ENCODE measurements around the gene SIAE.

Gene SIAE

GRCh38 chr11:124643042-124643604 is 30.4 kb downstream of the SIAE start:
- Histone ChIP-seq H3F3A (ENCODE audit: control insufficient read depth, insufficient read depth) (no peaks in the 10 kb centered on the region), H3K4me3 (ENCODE audit: low read length) (no peak overlapping the region), H3K4me1 (ENCODE audit: control insufficient read depth, low read length) (peaks cover 24% of the 10 kb centered on the region), H3K9me3 (ENCODE audit: control insufficient read depth, insufficient read depth, low read length) (no peaks in the 10 kb centered on the region), H4K20me1 (ENCODE audit: control insufficient read depth, insufficient read depth, low read depth, low read length) (no peaks in the 10 kb centered on the region), H3K36me3 (ENCODE audit: control insufficient read depth, low read length) (peaks cover 4% of the 10 kb centered on the region; the same call in 1 of the 2 replicates), H3K9me2 (replicated peaks; ENCODE audit: control insufficient read depth, low read length) (no peaks in the 10 kb centered on the region), H3K79me2 (ENCODE audit: control insufficient read depth, low read length) (no peaks in the 10 kb centered on the region), H3K4me2 (ENCODE audit: low read length) (no peak overlapping the region), H3K27ac (ENCODE audit: low read depth, low read length) (no peak overlapping the region), H3K27me3 (ENCODE audit: control insufficient read depth, low read length) (no peaks in the 10 kb centered on the region)
- TF ChIP-seq CTCF (IDR thresholded peaks at IDR 0.05; ENCODE audit: low read depth, low read length, poor library complexity, severe bottlenecking): no peak
- no peak for TF ChIP-seq EZH2phosphoT487 (IDR thresholded peaks at IDR 0.05; ENCODE audit: borderline replicate concordance, low read length)

GRCh38 chr11:124642628-124643027 is 30.9 kb downstream of the SIAE start:
- no peaks in the 10 kb centered on the region for H4K20me1 ChIP-seq (ENCODE audit: control insufficient read depth, insufficient read depth, low read depth, low read length)
- no peak overlapping the region for H3K27ac ChIP-seq (ENCODE audit: low read depth, low read length)
- H3K27me3 ChIP-seq (ENCODE audit: control insufficient read depth, low read length): no peaks in the 10 kb centered on the region
- H3K4me1 ChIP-seq (ENCODE audit: control insufficient read depth, low read length): peaks cover 24% of the 10 kb centered on the region
- H3K4me3 ChIP-seq (ENCODE audit: low read length): no peak overlapping the region
- no peaks in the 10 kb centered on the region for H3K9me2 ChIP-seq (replicated peaks; ENCODE audit: control insufficient read depth, low read length)
- no peaks in the 10 kb centered on the region for H3K9me3 ChIP-seq (ENCODE audit: control insufficient read depth, insufficient read depth, low read length)
- TF ChIP-seq EZH2phosphoT487 (IDR thresholded peaks at IDR 0.05; ENCODE audit: borderline replicate concordance, low read length) (no peak), CTCF (IDR thresholded peaks at IDR 0.05; ENCODE audit: low read depth, low read length, poor library complexity, severe bottlenecking) (no peak)
- H3K79me2 ChIP-seq (ENCODE audit: control insufficient read depth, low read length): no peaks in the 10 kb centered on the region
- H3F3A ChIP-seq (ENCODE audit: control insufficient read depth, insufficient read depth): no peaks in the 10 kb centered on the region
- H3K36me3 ChIP-seq (ENCODE audit: control insufficient read depth, low read length): peaks cover 4% of the 10 kb centered on the region; the same call in 1 of the 2 replicates
- no peak overlapping the region for H3K4me2 ChIP-seq (ENCODE audit: low read length)

GRCh38 chr11:124640666-124641065 is 32.9 kb downstream of the SIAE start:
- H3K9me3 ChIP-seq (ENCODE audit: control insufficient read depth, insufficient read depth, low read length): no peaks in the 10 kb centered on the region
- H3K9me2 ChIP-seq (replicated peaks; ENCODE audit: control insufficient read depth, low read length): no peaks in the 10 kb centered on the region
- H3K79me2 ChIP-seq (ENCODE audit: control insufficient read depth, low read length): no peaks in the 10 kb centered on the region
- no peak overlapping the region for H3K4me2 ChIP-seq (ENCODE audit: low read length)
- H3K27ac ChIP-seq (ENCODE audit: low read depth, low read length): no peak overlapping the region
- no peak for TF ChIP-seq CTCF (IDR thresholded peaks at IDR 0.05; ENCODE audit: low read depth, low read length, poor library complexity, severe bottlenecking)
- no peak for TF ChIP-seq EZH2phosphoT487 (IDR thresholded peaks at IDR 0.05; ENCODE audit: borderline replicate concordance, low read length)
- H3K4me3 ChIP-seq (ENCODE audit: low read length): no peak overlapping the region
- no peaks in the 10 kb centered on the region for H3F3A ChIP-seq (ENCODE audit: control insufficient read depth, insufficient read depth)
- H3K4me1 ChIP-seq (ENCODE audit: control insufficient read depth, low read length): peaks cover 13% of the 10 kb centered on the region
- no peaks in the 10 kb centered on the region for H4K20me1 ChIP-seq (ENCODE audit: control insufficient read depth, insufficient read depth, low read depth, low read length)
- H3K27me3 ChIP-seq (ENCODE audit: control insufficient read depth, low read length): no peaks in the 10 kb centered on the region
- H3K36me3 ChIP-seq (ENCODE audit: control insufficient read depth, low read length): peaks cover 19% of the 10 kb centered on the region
